NCI-H2081 treated with DMSO at 0.1 percent for 48 hours (cell line): ENCODE results near the gene INO80C.
"Not testable (repeated sequence)": the region's sequence is repeated elsewhere in the genome, so short reads cannot be mapped to it uniquely, and the experiment has no call there.

Experiments used
- DNase-seq: peaks from one replicate; lab custom pipeline; 2025; lab: John Stamatoyannopoulos, UW

INO80C gene

DNA sequence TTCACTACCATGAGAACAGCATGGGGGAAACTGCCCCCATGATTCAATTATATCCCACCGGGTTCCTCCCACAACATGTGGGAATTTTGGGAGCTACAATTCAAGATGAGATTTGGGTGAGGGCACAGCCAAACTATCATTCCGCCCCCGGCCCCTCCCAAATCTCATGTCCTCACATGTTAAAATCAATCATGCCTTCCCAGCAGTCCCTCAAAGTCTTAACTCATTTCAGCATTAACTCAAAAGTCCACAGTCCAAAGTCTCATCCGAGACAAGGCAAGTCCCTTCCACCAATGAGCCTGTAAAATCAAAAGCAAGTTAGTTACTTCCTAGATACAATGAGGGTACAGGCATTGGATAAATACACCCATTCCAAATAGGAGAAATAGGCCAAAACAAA, 10.2 kb downstream of the INO80C start:
- DNase-seq = not testable (repeated sequence)

- no peak for DNase-seq
Observed at GRCh38 chr18:35485852-35486251, 11.9 kb downstream of the INO80C start.

DNA sequence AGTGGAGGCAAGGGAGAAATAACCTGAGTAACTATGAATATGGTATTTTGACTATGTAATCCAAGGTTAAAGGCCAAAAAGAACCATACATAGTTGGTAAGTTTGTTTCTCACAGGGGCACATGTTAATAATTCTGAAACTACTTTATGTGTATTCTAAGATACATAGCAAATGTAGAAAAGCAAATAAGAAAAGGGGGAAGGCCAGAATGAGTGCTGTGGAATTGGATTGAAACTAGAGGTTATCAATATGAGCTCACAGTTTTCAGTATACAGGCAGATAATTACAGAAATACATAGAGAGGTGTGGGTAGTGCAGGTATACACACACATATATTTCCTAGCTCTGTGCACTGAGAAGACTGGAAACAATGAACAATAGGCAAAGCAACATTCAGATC, 13.7 kb downstream of the INO80C start:
- no peak for DNase-seq

DNA sequence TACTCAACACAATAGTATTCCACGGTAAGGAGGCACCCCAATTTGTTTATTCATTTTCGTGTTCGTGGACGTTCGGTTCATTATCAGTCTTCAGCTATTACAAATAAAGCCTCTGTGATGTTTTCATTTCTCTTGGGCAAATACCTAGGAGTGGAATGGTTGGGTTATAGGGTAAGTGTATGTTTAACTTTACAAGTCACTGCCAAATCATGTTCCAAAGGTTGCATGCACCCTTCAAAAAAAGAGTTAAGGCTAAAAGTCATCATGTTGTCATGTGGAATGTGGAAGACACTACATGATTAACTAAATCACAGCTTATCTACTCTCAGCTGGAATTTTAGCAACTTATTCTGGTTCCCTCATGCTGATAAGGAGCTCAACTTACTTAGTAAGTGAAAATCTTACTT, 15.8 kb downstream of the INO80C start:
- DNase-seq = no peak

- DNase-seq = no peak
Observed at GRCh38 chr18:35479911-35480586, 17.7 kb downstream of the INO80C start.

- DNase-seq = no peak
Observed at GRCh38 chr18:35478520-35479435, 19.0 kb downstream of the INO80C start.

DNA sequence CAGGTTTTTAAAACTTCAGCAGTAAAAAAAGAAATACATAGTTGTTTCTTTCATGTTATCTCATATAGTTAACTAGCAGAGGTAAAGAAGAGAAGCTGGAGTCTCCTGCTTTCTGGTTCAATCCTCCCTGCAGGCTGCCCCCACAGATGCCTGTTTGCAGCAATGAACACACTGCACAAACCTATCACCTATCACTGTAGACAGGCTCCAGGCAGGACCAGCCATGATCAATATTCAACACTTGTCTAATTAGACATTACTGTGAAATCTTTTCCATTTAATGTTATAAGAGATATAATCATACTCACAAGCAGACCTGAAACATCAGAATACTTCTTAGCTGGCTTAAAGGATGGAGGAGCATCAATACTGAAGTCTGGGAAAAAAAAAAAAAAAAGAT, 19.8 kb downstream of the INO80C start:
- DNase-seq = no peak

DNA sequence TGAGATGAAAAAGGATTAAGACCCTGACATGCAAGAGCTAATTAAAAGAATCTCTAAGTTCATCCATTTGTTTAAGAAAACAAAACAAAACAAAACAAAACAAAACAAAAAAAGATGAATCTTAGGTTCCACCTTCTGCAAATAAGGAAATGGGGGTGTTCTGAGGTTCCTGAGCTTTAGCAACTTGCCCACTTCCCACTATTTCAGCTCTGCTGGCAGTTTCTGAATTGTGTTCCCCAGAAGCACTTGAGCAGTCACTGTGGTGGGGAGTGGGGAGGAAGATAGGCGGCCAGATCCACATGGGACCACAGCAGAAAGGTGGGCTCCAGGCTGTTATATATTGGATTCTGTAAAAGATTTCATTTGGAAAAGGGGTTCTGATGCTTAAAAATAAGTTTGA, 20.3 kb downstream of the INO80C start:
- DNase-seq = no peak

GRCh38 chr18:35474884-35475283, 22.9 kb downstream of the INO80C start:
- DNase-seq = no peak

DNA sequence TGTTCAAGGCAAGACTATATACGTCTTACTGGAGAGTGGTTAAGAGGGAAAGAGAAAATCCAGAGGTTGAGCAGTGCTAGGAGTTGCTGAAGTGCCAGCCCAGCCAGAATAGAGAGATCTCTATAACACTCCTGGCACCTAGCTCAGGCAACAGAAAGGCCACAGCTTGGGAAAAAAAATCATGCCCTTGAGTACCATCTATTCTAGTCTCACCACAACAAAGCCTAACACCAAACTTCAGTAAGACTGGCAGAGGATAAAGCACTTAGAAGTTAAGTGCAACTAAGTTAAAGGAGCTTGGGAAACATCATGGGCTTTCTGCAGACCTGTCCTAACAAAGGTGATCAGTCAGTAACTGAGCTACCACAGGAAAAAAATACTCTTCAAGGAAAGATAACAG, 24.2 kb downstream of the INO80C start:
- DNase-seq = no peak

DNA sequence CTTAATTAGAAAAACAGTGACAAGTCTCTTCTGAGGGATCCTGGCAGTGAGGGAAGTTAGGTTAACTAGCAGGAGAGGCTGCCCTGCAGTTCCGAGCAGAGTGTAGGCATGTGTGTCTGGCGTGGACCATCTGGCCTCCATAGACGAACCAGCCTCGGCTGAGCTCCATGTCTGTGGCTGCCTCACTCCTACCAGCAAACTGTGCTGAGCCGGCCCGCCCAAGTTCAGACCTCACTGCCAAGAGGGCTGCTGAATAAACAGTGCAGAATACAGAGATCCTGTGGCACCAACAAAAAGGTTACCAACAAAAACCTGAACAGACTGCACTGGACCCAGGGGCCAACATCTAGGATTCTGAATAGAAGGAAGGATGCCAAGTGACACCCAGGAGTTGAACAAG, 27.3 kb downstream of the INO80C start:
- no peak for DNase-seq

DNA sequence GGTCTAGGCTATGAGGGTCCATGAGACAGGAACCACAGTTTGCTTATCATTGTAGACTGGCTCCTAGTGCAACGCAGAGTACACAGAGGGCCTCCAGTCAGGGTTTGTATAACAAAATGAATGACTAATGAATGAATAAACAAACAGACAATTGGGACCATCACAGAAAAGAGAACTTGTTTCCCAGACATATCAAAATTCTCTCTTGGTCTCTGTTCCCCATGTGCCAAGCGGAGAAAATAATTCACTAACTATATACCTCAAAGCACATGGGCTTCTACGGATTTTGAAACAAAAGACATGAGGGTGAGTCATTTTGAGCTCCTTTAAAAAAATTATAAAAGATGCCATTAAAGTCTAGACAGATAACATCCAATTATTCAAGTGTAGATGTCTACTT, 28.0 kb downstream of the INO80C start:
- no peak for DNase-seq

DNA sequence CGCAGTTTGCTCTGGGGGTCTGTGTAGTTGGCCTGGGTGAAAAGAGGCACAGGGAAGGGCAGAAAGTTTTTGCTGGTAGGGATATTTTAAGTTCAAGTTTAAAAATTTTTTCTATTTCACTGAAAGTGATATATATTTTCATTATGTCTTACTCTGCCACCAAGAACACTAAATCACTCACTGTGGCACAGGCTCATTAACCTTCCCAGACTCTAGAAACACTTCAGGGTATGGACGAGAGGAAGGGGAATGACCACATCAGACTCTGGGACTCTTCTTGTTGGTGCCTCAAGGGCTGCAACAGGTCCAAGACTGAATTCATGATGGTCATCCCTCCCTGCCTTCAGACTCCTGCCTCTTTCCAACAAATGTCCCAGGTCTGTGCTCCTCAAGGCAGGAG, 29.0 kb downstream of the INO80C start:
- no peak for DNase-seq

- no peak for DNase-seq
Observed at GRCh38 chr18:35467624-35468016, 30.1 kb downstream of the INO80C start.

GRCh38 chr18:35466815-35467623, 30.7 kb downstream of the INO80C start:
- no peak for DNase-seq

DNA sequence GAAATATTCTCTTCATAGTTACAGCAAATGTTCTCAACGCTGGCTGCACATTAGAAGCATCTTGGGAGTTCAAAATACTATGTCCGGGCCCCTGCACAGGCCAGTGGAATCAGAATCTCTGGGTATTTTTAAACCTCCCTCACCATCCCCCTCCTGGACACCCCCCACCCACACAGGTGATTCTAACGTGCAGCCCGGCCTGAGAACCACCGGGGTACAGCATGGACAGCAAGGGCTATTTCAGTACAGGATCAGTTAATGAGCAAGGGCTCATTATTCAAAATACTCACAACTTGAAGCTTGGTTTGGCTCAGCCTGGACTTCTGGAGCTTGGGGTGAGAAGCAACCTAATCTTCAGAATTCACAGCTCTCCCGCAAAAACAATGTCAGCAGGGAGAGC, 31.4 kb downstream of the INO80C start:
- DNase-seq = no peak

GRCh38 chr18:35465329-35465728, 32.4 kb downstream of the INO80C start:
- DNase-seq = no peak

- DNase-seq = no peak
Observed at GRCh38 chr18:35464831-35465279, 32.9 kb downstream of the INO80C start.

DNA sequence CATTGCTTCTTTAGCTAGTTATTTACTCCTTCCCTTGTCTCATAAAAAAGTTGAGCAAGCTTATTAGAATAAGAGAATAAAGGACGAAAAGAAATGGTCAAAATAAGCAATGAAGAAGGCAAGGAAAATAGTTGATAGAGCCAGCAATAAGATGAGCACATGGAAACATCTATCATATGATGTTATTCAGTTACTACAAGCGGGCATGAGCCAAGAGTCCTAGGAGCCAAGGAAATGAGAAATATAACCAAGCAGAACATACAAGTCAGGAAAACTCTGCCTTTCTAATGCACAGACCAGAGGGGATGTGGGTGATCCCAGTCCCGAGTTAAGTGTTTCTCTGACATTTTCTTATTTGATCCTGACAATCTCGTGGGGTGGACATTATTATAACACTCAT, 33.9 kb downstream of the INO80C start:
- no peak for DNase-seq

DNA sequence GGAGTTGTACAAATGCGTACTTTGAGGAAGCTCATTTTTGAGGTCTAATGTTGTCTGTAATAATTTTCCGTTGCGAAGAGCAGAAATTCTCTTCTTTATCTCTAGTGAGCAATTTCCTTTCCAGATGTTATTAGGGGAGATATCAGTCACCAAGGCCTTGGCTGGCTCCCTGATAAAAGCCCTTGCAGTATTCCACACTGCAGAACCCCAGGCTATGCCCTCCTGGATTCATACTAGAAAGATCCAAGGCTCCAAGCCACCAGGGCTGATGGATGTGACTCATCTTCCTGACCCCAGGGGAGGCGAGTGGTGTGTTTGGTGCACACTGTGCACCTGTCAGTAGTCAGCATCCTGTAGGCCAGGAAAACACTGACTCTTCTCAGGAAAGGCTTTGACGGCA, 34.7 kb downstream of the INO80C start:
- DNase-seq = no peak

DNA sequence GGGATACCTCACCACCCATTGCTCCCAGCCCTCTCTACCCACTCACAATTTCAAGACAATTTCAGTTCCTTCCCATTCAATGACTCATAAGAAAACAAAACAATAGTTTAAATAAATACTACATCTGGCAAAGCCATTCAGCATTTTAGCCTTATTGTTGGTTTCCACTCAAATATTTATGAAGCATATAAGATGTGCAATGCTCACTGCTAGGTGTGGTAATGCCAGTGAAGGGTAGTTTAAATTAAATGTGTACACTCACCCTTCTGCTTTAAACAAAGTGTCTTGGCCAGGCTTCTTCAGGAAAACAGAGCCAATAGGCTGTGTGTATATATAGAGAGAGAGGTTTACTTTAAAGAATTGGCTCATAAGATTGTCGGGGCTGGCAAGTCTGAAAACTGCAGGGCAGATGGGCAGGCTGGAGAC, 37.0 kb downstream of the INO80C start:
- DNase-seq = no peak

GRCh38 chr18:35459997-35460396, 37.8 kb downstream of the INO80C start:
- DNase-seq = no peak
